ENCODE measurements around the gene MARK4.

DNA sequence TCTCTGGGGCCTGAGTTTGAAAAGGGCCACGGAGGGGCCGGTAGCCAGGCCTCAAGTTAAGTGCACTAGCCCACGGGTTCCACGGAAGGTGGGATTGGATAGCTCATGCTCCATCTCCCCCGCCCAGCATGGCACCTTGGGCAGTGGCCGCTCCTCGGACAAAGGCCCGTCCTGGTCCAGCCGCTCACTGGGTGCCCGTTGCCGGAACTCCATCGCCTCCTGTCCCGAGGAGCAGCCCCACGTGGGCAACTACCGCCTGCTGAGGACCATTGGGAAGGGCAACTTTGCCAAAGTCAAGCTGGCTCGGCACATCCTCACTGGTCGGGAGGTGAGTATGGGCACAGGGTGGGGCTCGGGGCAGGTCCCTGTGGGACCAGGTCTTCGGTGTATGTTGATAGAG is 7.8 kb downstream of the MARK4 start:
- TF ChIP-seq, protein P1, sequence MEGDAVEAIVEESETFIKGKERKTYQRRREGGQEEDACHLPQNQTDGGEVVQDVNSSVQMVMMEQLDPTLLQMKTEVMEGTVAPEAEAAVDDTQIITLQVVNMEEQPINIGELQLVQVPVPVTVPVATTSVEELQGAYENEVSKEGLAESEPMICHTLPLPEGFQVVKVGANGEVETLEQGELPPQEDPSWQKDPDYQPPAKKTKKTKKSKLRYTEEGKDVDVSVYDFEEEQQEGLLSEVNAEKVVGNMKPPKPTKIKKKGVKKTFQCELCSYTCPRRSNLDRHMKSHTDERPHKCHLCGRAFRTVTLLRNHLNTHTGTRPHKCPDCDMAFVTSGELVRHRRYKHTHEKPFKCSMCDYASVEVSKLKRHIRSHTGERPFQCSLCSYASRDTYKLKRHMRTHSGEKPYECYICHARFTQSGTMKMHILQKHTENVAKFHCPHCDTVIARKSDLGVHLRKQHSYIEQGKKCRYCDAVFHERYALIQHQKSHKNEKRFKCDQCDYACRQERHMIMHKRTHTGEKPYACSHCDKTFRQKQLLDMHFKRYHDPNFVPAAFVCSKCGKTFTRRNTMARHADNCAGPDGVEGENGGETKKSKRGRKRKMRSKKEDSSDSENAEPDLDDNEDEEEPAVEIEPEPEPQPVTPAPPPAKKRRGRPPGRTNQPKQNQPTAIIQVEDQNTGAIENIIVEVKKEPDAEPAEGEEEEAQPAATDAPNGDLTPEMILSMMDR (IDR thresholded peaks at IDR 0.05): no peak
- no peak for TF ChIP-seq POLR2A (IDR thresholded peaks at IDR 0.05)

Data from esophagus squamous epithelium (tissue), 4 donors.